ENCODE measurements around the gene MRGPRE.

MRGPRE gene

GRCh38 chr11:3183523-3183922 lies 48.7 kb downstream of the MRGPRE start:
- TF ChIP-seq, protein P1, sequence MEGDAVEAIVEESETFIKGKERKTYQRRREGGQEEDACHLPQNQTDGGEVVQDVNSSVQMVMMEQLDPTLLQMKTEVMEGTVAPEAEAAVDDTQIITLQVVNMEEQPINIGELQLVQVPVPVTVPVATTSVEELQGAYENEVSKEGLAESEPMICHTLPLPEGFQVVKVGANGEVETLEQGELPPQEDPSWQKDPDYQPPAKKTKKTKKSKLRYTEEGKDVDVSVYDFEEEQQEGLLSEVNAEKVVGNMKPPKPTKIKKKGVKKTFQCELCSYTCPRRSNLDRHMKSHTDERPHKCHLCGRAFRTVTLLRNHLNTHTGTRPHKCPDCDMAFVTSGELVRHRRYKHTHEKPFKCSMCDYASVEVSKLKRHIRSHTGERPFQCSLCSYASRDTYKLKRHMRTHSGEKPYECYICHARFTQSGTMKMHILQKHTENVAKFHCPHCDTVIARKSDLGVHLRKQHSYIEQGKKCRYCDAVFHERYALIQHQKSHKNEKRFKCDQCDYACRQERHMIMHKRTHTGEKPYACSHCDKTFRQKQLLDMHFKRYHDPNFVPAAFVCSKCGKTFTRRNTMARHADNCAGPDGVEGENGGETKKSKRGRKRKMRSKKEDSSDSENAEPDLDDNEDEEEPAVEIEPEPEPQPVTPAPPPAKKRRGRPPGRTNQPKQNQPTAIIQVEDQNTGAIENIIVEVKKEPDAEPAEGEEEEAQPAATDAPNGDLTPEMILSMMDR (IDR thresholded peaks at IDR 0.05; ENCODE audit: low read depth, low read length, missing control alignments), result no peak
- in situ Hi-C loops (cut with HindIII; ENCODE audit: low sequenced_read_pairs), result no loop called here
- DNase-seq (ENCODE audit: low read depth), result no peak
- no peak overlapping the region for H3K4me3 ChIP-seq (ENCODE audit: low read depth, low read length)

DNA sequence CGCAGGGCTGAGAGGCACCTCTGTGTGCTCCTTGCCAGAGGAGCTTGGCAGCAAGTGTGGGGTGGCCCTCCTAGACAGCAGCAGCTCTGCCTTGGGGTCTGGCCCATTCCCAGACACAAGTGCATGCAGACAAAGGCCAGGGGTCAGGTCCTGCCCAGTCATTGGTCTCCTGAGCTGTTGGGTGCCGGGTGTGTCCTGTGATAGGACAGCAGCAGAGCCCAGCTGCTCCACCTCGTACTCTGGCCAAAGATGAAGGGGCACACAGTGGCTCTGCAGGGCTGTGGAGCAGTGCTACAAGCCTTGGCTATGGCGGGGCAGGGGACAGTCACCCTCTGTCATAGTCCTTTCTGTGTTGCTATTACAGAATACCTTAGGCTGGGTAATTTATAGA lies 49.8 kb downstream of the MRGPRE start:
- in situ Hi-C loops (cut with HindIII; ENCODE audit: low sequenced_read_pairs), result no loop called here
- no peak overlapping the region for H3K4me3 ChIP-seq (ENCODE audit: low read depth, low read length)
- TF ChIP-seq, protein P1 (IDR thresholded peaks at IDR 0.05; ENCODE audit: low read depth, low read length, missing control alignments), result no peak
- DNase-seq (ENCODE audit: low read depth), result no peak

DNA sequence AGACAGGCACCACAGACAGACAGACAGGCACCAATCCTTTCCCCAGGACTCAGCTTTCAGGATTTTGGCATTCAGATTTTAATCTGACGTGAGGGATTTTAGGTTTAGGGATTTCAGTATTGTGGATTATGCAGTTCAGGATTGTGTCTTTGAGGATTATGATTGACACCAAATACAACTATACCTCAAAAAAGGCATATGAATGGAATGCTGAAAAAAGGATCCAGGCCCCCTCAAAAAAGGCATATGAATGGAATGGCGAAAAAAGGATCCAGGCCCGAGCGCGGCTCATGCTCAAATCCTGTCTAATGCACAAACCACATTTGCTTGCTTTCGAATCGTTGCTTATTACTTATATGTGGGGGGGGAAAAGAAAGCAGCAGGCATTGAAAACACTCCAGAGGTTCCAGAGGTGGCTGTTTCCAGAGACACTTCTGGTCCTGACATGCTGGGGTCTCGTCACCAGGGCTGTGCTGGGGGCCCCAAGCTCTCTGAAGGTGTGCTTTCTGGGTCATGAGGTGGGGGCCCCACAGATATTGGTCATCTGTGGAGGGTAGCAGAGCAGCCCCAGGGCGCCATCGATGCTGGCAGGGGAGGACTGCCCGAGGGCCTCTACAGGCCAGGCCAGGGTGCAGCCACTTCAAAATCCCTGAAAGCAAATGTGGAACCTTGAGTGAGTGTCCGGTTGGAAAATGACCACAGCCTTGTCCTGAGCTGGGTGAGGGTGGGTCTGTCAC lies 50.3 kb downstream of the MRGPRE start:
- in situ Hi-C loops (cut with HindIII; ENCODE audit: low sequenced_read_pairs), result no loop called here
- no peak for DNase-seq (ENCODE audit: low read depth)
- no peak overlapping the region for H3K4me3 ChIP-seq (ENCODE audit: low read depth, low read length)
- TF ChIP-seq, protein P1 (IDR thresholded peaks at IDR 0.05; ENCODE audit: low read depth, low read length, missing control alignments), result no peak

DNA sequence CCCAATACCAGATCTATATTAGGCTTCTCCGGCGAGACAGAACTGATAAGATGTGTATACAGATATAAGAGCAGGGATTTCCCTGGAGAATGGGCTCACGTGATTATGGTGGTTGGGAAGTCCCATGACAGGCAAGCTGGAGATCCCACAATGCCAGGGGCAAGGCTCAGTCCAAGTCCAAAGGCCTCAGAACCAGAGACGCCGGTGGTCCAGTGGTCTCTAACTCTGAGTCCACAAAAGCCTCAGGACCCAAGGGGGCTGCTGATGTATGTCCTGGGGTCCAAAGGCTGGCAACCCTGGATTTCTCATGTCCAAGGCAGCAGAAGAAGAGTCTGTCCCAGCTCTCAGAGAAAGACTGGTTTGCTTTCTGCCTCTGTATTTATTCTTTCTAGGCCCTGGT lies 51.3 kb downstream of the MRGPRE start:
- DNase-seq (ENCODE audit: low read depth), result no peak
- TF ChIP-seq, protein P1 (IDR thresholded peaks at IDR 0.05; ENCODE audit: low read depth, low read length, missing control alignments), result no peak
- no peak overlapping the region for H3K4me3 ChIP-seq (ENCODE audit: low read depth, low read length)
- in situ Hi-C loops (cut with HindIII; ENCODE audit: low sequenced_read_pairs), result no loop called here

DNA sequence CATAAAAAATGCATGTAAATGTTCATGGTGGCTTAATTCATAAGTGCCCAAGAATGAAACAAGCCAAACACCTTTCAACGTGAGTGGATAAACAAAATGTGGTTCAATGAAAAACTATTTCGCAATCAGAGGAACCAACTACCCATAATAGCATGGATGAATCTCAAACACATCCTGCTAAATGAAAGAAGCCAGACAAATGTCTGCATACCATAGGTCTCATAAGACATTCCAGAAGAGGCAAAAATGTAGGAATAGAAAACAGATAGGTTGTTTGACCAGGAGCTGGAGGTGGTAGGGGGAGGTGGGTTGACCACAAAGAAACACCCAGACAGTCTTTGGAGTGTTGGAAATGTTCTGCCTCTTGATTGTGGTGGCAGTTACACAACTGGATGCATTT lies 53.9 kb downstream of the MRGPRE start:
- H3K4me3 ChIP-seq (ENCODE audit: low read depth, low read length), result no peak overlapping the region
- in situ Hi-C loops (cut with HindIII; ENCODE audit: low sequenced_read_pairs), result no loop called here
- no peak for DNase-seq (ENCODE audit: low read depth)
- TF ChIP-seq, protein P1 (IDR thresholded peaks at IDR 0.05; ENCODE audit: low read depth, low read length, missing control alignments), result no peak

- TF ChIP-seq, protein P1 (IDR thresholded peaks at IDR 0.05; ENCODE audit: low read depth, low read length, missing control alignments), result no peak
- no peak overlapping the region for H3K4me3 ChIP-seq (ENCODE audit: low read depth, low read length)
- in situ Hi-C loops (cut with HindIII; ENCODE audit: low sequenced_read_pairs), result no loop called here
- no peak for DNase-seq (ENCODE audit: low read depth)
Measured at GRCh38 chr11:3177931-3178330, 54.3 kb downstream of the MRGPRE start.
